ENCODE measurements around the gene TTC9B.

Gene TTC9B

GRCh38 chr19:40247735-40248262 is 29.6 kb upstream of the TTC9B start:
- FAIRE-seq = no peak

GRCh38 chr19:40247178-40247577 is 29.0 kb upstream of the TTC9B start:
- no peak for FAIRE-seq

- no peak for FAIRE-seq
Observed at GRCh38 chr19:40246292-40247073, 28.3 kb upstream of the TTC9B start.

GRCh38 chr19:40245506-40246128 is 27.4 kb upstream of the TTC9B start:
- no peak for FAIRE-seq

- FAIRE-seq = no peak
Observed at GRCh38 chr19:40244579-40245317, 26.6 kb upstream of the TTC9B start.

GRCh38 chr19:40243181-40243580 is 25.0 kb upstream of the TTC9B start:
- FAIRE-seq = no peak

GRCh38 chr19:40242480-40242879 is 24.3 kb upstream of the TTC9B start:
- FAIRE-seq = no peak

GRCh38 chr19:40241809-40242384 is 23.7 kb upstream of the TTC9B start:
- FAIRE-seq = no peak

GRCh38 chr19:40241125-40241808 is 23.1 kb upstream of the TTC9B start:
- FAIRE-seq = no peak

- FAIRE-seq = no peak
Observed at GRCh38 chr19:40240332-40240731, 22.1 kb upstream of the TTC9B start.

GRCh38 chr19:40239415-40240226 is 21.4 kb upstream of the TTC9B start:
- no peak for FAIRE-seq

GRCh38 chr19:40238775-40239174 is 20.6 kb upstream of the TTC9B start:
- no peak for FAIRE-seq

GRCh38 chr19:40237791-40238190 is 19.6 kb upstream of the TTC9B start:
- FAIRE-seq = no peak

- no peak for FAIRE-seq
Observed at GRCh38 chr19:40236366-40236765, 18.2 kb upstream of the TTC9B start.

GRCh38 chr19:40236026-40236355 is 17.8 kb upstream of the TTC9B start:
- no peak for FAIRE-seq

- FAIRE-seq = no peak
Observed at GRCh38 chr19:40235238-40236025, 17.2 kb upstream of the TTC9B start.

GRCh38 chr19:40234429-40235237 is 16.4 kb upstream of the TTC9B start:
- FAIRE-seq = no peak

- FAIRE-seq = no peak
Observed at GRCh38 chr19:40233811-40234389, 15.7 kb upstream of the TTC9B start.

- no peak for FAIRE-seq
Observed at GRCh38 chr19:40232949-40233810, 15.0 kb upstream of the TTC9B start.
